Inferior parietal cortex (tissue), 1 donor: ENCODE results near the gene KRT78.

Source experiments
- DNase-seq: peaks from one replicate; pipeline ENCODE4 v3.0.0-alpha.2; 2016; ENCODE audit errors: extremely low spot score

Gene KRT78

DNA sequence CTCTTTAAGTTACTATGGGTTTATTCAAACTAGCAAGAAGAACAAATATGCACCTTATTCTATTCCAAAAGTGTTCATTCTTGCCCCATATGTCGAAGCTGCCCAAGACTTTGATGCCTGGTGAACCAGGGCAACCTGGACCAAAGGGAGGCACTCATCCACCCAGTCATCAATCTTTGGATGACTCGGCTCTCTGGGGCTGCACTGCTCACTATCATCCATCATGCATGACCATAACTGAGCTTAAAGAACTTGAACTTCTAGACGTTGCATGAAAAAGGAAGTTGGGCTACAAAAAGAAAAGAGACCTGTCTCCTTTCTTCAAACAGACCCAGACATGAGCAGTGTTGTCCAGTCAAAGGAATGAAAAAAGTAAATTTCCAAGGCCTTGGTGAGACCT is 36.0 kb downstream of the KRT78 start:
- DNase-seq: no peak

DNA sequence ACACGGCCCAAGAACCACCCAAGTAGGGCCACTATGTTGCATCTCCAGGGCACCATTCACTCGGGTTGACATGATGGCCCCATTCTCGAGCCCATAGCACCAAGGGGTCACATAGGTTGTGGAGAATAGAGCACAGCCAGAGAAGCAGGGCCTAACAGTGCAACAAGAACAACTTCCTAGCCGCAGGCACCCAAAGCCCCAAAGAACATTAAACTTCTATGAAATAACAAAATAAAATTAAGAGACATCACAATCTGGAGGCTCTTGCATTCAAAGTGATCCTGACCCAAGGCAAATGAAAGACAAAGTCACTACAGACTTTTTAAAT is 36.8 kb downstream of the KRT78 start:
- no peak for DNase-seq

DNA sequence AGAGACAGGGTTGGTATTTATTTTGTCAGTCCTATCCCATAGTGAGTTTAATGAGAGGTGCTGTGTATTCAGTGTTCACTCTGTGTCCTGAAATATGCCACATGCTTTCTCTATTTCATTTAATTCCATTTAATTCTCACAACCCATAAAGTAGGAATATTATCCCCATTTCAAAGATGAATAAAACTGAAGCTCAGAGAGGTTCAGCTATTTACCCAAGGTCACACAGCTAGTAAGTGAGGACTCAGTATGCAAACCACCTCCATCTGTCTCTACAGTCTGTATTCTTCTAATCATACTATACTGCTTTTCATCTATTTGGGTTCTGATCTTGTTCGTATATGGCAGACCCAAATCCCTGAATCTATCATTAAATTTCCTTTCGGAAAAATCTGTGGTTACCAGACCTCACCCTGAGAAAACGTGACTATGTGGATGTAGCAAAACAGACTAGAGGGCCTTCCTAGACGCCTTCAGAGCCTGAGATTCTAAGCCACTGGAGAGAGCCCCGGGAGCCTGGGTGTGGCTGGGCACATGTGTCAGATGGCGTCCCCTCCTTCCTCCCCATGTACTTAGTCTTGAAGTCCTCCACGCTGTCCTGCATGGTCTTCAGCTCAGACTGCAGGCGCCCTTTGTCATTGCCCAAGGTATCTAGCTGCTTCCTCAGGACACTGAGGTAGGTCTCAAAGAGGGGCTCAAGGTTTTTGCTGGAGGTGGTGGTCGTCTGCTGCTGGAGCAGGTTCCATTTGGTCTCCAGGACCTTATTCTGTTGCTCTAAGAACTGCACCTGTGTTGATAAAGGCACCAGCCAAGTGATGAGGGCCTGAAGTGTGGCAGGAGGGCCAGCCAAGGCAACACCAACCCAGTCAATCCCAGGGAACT is 37.4 kb downstream of the KRT78 start:
- DNase-seq: no peak

DNA sequence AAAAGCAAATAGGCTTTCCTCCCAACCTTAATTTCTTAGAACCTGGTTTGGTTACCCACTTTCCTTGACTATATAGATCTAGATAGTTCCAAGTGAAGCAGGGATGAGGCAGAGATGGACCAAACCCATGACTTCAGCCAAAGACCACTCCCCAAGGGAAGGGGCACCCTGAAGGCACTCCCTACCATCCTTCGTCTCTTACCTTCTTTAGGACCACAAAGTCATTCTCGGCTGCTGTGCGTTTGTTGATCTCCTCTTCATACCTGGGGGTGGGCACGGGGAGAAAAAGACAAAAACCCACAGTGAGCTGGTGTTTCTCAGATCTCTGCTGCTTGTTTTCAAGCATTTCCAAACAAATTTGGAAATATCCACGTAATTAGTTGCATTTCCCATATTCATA is 38.2 kb downstream of the KRT78 start:
- DNase-seq: no peak

DNA sequence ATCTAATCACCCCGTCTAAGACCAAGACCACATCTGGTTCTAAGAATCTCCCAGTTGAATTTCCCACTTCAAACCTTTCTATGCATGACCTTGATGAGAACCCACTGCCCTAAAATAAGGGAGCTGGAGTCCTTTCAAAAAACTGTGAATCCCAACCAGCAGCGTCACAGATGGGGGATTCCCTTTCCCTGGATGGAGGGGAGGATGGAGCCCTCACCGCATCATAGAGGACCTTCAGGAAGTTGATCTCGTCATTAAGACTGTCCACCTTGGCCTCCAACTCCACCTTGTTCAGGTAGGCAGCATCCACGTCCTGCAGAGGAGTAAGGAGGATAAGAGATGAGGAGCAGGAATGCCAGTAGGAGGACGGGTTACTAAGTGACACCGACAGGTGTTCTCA is 39.6 kb downstream of the KRT78 start:
- no peak for DNase-seq

DNA sequence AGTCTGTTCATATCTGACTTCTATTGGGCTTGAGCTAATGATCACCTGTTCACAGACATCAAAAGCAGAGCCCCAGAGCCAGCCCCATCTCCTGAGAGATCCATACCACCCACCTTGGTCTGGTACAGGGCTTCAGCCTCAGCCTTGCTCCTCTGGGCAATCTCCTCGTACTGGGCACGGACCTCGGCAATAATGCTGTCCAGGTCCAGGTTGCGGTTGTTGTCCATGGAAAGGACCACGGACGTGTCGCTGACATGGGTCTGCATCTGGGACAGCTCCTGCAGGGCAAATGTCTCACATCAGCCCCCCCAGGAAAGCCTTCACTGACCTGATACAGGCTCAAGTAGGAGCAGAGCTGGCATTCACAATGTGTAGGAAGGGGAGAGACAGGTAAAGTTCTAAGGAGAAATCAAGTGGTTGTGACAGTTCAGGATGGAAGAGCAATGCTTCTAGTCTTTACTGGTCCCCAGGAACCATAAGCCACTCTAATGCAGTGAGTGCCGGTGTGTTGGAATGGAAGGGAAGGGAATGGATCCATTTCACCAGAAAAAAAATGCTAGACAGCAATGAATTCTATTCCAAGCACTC is 40.1 kb downstream of the KRT78 start:
- no peak for DNase-seq

DNA sequence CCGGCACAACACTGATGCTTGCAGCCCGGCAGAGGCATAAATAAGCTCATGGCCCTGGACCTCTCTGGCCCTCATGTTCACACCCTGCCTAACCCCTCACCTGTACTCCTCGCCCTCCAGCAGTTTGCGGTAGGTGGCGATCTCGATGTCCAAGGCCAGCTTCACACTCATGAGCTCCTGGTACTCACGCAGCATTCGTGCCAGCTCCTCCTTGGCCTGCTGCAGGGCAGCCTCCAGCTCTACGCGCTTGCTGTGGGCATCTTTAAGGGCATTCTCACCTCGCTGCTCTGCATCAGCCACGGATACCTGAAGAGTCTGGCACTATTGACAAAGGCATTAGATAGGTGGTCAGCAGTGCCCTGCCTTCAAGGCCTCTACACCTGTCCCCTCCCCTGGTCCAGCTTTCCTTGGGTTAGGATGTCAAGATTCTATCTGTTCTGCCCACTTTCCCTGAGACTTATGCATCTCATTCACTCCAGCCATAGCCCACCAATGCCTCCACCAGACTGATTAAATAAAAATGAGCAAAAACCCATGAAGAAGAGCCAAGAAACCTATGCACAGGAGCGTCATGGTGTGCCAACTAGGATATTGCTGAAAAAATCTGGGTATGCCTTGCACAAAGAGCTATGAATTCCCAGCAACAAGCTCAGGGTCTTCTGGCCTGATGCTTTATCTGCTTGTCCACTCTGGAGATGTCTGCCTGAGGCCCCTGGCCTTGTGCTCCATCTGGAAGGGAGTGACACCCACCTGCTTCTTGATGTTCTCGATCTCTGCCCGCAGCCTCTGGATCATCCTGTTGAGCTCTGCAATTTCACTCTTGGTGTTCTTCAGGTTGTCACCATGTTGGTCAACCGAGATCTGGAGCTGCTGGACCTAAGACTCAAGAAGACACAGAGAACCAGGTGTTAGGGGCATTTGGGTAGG is 41.0 kb downstream of the KRT78 start:
- DNase-seq: no peak

DNA sequence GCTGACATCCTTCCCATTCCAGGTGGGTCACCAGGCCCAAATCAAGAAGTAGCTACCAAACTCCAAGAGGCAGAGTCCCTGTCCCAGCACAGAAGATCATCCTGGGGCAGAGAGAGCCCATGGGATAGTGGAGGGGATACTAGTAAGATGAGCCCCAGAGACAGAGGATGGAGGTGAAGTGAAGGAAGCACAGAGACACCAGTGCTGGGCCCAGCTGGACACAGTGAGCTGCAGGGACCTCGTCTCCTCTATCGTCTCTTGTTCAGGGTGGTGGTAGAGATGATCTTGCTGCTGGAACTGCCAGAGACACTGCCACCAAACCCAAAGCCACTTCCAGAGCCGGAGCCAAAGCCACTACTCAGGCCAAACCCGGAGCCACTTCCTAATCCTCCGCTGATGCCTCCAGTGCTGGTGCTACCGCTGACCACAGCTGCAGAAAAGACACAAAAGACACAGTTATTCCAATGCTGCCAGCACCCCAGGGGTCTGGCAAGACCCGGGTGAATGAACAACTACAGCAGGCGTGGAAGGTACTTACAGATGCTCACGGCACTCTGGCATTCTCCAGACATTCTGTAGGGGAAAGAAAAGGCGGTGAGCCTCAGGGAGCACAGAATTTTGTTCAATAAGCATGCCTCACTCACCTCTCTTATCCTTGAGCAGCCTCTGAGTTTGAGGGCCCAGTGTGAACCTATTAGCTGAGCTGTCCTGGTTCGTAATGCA is 41.8 kb downstream of the KRT78 start:
- no peak for DNase-seq

DNA sequence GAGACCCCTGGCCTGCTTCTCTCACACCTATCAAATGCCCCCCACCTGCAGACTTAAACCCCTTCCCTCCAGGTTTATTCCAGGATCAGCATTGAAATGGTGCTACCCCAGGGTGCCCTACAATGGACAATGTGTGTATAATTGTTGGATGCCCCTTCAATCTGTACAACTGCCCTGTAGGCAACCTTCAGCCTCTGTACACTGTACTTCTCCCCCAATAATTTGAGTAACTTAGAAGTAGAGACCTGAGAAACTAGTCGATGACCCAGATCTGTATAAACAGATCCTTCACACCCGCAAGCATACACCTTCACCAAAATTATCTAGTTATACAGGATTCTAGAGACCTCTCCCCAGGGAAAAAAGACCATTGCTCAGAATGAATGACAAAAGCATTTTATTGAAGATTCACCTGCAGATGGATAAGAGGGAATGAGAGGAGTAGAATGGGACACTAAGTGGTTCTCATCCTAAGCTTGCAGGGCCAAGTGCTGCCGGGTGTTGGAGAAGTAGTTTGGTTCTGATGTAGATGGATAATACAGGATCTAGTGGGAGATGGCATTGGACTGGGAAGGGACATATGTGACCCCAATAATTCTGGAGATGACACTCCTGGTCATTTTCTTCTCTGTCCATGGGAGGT is 42.5 kb downstream of the KRT78 start:
- DNase-seq: no peak

DNA sequence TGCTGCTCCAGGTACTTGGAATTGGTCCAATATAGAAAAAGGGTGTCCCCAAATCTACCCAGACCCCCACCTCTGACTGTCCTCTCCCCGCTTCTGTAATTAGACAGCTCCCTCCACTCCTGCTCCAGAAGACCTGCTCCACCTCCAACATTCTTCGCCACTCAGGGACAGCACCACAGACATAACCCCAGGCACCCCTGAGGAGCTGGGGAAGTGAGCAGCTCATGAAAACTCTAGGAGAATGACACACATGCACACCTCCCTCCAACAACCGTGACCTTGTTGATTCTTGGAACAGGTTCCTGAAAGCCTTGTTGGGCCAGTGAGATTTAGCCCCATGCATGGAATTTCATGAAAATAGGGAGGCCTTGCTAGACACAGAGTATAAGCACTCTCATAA is 43.1 kb downstream of the KRT78 start:
- DNase-seq: no peak

DNA sequence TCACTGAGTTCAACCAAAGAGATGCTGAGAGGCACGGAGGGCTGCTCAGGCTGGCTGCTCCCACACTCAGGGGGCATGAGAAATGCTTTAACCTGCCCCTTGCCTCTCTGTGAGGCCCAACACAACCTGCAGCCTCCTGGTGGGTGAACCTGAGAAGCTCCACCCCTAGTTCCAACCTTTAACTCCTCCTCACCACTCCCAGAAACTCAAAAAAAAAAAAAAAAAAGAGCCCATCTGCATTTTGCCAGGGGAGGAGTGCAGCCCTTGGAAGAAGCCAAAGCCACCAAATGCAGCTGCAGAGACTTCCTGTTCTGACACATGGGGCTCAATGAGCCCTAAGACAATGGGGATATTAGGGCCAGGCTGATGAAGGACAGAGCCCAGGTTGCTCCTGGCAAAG is 43.8 kb downstream of the KRT78 start:
- DNase-seq: no peak

DNA sequence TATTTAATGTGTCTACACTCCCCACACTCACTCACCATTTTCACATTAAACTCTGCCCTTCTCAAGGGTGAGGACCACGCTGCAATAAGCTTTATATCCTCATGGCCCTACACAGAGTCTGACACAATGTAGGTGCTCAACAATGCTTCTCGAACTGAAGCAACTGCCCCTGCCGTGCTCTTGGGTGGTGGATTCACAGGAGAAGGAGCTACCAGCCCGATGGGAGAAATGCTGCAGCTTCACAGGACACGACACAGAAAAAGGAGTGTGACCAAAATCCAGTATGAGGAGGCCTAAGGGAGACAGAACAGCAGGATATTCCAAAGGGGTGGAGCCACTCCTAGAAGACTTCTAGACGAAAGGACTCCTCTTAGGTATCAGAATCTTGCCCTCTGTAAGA is 46.4 kb downstream of the KRT78 start:
- no peak for DNase-seq

DNA sequence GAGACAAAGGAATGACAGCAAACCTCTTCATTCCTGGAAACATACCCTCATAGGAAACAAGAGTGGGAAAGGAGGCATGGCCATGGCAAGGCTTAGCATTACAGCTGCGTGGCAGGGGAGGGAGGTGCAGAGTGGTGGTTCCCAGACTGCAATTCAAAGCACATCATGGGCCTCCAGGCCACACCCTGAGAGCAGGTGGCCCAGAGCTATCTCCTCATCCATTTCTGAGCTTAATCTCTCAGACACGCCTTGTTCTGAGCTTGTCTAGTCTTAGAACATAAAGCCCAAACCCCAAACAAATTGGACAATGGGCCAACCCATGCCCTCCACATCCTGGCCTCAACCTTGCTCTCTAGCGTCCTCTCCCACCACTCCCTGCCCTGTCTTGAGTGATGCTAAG is 47.0 kb downstream of the KRT78 start:
- DNase-seq: no peak

DNA sequence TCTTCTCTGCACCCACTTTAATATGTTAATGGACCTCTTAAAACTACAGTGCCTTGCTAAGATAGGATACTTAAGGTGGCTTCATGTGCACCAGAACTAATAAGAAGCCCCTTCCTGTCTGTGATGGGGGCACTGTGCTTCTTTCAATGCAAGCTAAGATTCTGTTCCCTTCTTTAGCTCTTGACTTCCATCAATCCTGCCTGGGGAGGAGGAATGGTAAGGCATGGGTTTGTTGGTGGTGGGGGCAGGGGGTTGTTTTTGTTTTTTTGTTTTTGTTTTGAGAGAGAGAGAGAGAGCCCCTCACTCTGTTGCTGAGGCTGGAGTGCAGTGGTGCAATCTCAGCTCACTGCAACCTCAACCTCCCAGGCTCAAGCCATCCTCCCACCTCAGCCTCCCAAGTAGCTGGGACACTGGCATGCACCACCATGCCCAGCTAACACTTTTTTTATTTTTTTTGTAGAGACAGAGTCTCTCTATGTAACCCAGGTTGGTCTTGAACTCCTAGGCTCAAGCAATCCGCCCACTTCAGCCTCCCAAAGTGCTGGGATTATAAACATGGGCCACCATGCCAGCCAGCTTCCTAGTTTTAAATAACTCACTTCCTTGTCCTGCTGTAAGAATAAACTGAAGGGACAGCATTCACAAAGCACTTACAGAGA is 48.4 kb downstream of the KRT78 start:
- DNase-seq: no peak

DNA sequence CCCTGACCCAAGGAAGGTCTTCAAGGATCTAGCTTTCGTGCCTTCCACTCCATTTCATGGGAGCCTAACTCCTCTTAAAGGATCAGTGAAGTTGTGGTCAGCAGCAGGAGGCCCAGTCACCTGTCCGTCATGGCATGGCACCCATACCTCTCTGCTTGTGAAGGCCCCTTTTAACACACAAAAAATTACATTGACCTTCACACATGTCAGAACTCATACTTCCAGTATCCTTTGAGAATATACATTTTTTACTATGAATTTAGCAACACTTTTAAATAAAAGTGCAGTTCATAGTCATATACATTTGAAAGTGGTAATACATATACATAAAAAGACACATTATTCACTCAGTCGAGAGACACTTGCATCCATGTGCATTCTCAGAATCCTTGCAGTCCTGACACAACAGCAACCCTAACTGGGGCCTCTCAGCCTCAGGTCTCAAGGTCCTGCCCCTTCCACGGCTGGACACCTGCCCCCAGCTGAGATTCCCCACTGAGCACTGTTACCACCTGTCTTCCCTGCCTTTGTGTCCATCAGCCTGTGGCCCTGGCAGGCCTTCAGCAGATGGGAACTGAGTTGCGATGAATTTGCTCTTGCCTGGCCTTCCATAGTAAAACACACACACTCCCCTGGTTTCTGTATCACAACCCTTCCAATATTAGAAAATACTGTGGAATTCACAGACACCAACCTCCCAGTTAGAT is 49.1 kb downstream of the KRT78 start:
- DNase-seq: no peak

DNA sequence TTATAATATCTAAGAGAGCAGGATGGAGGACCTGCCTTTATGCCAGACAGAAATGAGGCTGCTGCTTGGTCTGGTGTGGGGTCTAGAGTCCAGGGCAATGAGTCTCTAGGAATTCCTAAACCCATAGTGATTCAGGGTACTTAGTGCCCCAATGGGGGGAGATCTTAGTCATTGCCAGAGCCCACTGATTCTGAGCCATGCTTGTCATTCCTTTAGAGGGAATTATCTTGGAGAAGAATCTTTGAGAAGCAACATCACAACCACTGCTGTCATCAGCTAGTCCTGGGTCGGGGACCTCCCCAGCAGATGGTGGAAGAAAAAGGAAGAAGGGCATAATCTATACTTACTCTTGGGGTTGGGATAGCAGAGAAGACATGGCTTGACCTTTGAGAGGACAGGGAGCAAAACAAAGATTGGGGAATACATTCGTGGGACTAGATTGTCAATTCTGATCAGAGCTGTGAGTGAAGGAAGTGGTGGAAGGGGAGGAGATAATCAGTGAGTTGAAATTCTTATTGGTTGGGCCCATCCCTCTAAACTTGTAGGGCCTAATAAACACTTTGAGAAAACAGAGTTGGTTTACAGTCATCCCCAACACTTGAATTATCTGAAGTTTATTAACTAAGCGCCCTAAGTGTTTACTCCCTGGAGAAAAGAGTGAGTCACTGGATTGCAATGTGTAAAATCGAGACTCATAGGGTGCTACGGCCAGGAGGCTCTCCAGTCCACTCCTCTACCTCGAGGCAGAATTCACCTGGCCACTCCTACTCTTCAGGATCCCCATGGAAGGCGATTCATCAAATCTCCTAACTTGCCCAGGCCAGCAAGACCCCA is 49.9 kb downstream of the KRT78 start:
- DNase-seq: no peak

DNA sequence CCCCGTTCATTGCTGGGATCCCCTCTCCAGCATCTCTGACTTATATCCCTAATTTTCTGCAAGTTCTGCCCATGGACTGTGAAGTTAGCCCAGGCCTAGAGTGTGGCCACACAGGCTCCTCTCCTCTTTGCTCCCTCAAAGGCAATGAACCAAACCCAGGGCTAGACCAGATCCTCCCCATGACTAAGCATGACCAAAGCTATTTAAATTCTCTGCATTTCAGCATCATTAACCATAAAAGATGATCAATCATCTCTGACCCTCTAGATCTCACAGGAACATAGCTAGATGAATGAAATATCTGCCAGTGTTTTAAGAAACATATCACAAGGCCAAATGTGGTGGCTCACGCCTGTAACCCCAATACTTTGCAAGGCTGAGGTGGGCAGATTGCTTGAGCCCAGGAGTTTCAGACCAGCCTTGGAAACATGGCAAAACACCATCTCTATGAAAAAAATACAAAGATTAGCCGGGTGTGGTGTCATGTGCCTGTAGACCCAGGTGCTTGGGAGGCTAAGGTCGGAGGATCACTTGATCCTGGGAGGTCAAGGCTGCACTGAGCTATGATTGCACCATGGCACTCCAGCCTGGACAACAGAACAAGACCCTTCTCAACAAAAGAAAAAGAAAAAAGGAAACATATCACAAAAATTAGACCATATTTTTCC is 50.7 kb downstream of the KRT78 start:
- DNase-seq: no peak

DNA sequence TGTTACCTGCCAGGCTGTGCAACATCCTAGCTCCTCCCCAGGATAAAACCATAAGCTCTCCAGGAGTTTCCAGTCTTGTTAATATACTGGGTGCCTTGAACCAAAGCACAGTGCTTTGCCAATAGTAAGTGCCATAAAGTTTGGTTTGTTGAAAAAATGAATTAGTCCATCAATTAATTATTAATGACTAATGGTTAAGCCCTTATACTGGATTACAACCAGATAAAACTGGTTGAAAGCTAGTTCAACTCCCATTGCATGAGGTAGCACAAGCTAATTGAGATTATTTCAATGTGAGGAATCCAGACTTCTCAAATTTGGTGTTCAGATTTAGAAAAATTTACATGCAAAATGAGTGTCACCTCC is 51.3 kb downstream of the KRT78 start:
- no peak for DNase-seq
